ENCODE measurements around the gene CCNY. TPM values are rescaled to one million over a fixed set of nuclear protein-coding genes. Genes with fewer than 3 reads are reported as not detected.
"Not testable (repeated sequence)": the region's sequence is repeated elsewhere in the genome, so short reads cannot be mapped to it uniquely, and the experiment has no call there.

Gene CCNY
- total and polyA plus RNA-seq, 3 experiments from 2014 or later, result 15.1 to 65.2 (median 58.4) TPM

DNA sequence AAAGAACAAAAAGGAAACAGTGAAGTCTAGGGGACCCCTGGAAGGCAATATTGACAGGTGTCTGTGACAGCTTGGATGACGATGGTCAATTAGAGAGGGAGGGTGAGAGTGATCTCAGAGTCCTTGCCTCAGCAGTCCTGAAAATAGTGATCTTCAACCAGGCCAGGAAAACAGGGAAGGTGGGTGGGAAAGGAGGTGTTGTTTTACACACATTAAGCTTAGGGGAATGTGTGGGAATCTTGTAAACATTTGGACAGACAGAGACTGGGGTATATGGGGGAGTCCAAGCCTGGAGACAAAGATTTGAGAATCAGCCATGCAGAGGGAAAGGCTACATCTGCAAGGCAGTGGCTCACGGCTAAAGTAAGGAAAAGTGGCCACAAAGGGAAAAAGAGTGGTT, 27.5 kb upstream of the CCNY start:
- Histone ChIP-seq H3K27me3 (ENCODE audit: insufficient read depth, low read length, poor library complexity, severe bottlenecking) (no peaks in the 10 kb centered on the region), H3K36me3 (ENCODE audit: insufficient read depth, low read length) (no peaks in the 10 kb centered on the region), H3K4me3 (ENCODE audit: low read length) (no peak overlapping the region), H3K27ac (ENCODE audit: low read depth, low read length) (no peak overlapping the region), H3K4me1 (ENCODE audit: insufficient read depth, low read length) (no peaks in the 10 kb centered on the region), H3K9me3 (ENCODE audit: low read length) (no peaks in the 10 kb centered on the region)
- Mint-ChIP-seq H3K36me3 (no peaks in the 10 kb centered on the region), H3K9me3 (peaks cover 0 to 3% (median 1%) of the 10 kb centered on the region in 5 donors), H3K4me3 (no peak overlapping the region), H3K4me1 (no peaks in the 10 kb centered on the region), H3K27me3 (peaks cover 15 to 47% of the 10 kb centered on the region in 2 donors), H3K27ac (no peak overlapping the region)
- ChIA-PET POLR2A (no interaction called here), CTCF (no interaction called here)
- DNase-seq, result no peak

DNA sequence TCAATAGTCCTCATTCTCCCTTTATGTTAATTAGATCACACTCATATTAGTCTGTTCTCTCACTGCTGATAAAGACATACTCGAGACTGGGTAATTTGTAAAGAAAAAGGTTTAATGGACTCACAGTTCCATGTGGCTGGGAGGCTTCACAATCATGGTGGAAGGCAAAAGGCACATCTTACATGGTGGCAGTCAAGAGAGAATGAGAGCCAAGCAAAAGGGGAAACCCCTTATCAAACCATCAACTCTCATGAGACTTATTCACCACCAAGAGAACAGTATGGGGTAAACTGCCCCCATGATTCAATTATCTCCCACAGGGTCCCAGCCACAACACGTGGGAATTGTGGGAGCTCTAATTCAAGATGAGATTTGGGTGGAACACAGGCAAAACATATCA, 22.2 kb upstream of the CCNY start:
- H3K4me1 ChIP-seq (ENCODE audit: insufficient read depth, low read length); H3K9me3 ChIP-seq (ENCODE audit: low read length); H3K4me3 Mint-ChIP-seq; CTCF ChIA-PET; H3K4me3 ChIP-seq (ENCODE audit: low read length); DNase-seq; H3K27me3 Mint-ChIP-seq; H3K36me3 ChIP-seq (ENCODE audit: insufficient read depth, low read length); H3K27me3 ChIP-seq (ENCODE audit: insufficient read depth, low read length, poor library complexity, severe bottlenecking); H3K4me1 Mint-ChIP-seq; H3K27ac ChIP-seq (ENCODE audit: low read depth, low read length): not testable (repeated sequence)
- POLR2A ChIA-PET, result interaction anchor here (0.7 kb wide), 1 partner anchor 10 kb away, joined by 15 read pairs; no protein-coding TSS in a partner anchor
- peak overlapping the region in 1 of 8 donors; percentile 29 for H3K27ac Mint-ChIP-seq
- H3K36me3 Mint-ChIP-seq, result peaks cover 10 to 31% (median 24%) of the 10 kb centered on the region in 3 donors
- H3K9me3 Mint-ChIP-seq, result peaks cover 5 to 12% (median 6%) of the 10 kb centered on the region in 5 donors

DNA sequence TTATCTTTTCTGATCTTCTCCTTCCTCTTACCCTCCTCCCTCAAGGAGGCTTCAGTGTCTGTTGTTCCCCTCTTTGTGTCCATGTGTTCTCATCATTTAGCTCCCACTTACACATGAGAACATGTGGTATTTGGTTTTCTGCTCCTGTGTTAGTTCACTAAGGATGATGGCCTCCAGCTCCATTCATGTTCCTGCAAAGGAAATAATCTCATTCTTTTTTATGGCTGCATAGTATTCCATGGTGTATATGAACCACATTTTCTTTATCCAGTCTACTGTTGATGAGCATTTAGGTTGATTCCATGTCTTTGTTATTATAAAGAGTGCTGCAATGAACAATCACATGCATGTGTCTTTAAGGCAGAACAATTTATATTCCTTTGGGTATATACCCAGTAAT, 21.1 kb upstream of the CCNY start:
- DNase-seq; H3K4me3 Mint-ChIP-seq; H3K27ac Mint-ChIP-seq; H3K4me3 ChIP-seq (ENCODE audit: low read length); H3K27me3 ChIP-seq (ENCODE audit: insufficient read depth, low read length, poor library complexity, severe bottlenecking); H3K4me1 Mint-ChIP-seq; POLR2A ChIA-PET; CTCF ChIA-PET; H3K27me3 Mint-ChIP-seq; H3K27ac ChIP-seq (ENCODE audit: low read depth, low read length); H3K36me3 ChIP-seq (ENCODE audit: insufficient read depth, low read length); H3K4me1 ChIP-seq (ENCODE audit: insufficient read depth, low read length); H3K9me3 ChIP-seq (ENCODE audit: low read length): not testable (repeated sequence)
- H3K9me3 Mint-ChIP-seq, result peaks cover 5 to 12% (median 6%) of the 10 kb centered on the region in 5 donors
- peaks cover 10 to 33% (median 25%) of the 10 kb centered on the region in 3 donors for H3K36me3 Mint-ChIP-seq

DNA sequence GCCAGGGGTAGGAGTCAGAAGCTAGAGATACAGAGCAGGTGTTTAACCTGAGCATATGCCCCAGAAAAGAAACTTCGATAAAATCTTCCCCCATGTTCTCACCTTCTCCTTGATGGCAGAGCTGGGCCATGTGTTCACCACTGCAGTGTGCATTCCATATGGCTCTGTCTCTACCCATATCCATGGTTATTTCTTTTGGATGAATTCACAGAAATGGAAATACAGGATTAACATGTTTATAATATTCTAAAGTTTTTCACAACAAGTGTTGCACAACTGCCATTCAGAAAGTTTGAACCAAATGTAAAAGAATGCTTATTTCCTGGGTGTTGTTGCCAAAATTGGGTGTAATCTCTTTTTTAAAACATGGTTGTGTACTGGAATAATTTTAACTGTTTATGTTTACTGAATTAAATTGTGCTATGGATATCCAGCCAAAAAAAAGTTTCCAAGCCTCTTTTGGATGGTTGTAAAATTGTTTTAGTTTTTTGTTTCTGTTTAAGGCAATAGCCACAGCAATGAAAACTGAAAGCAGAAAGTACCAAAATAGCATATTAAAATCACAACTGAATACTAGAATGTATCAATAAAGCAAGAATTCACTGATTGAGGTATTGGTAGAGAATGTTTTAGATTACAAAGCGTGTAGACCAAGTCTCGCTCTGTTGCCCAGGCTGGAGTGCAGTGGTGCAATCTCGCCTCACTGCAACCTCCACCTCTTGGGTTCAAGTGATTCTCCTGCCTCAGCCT, 19.9 kb upstream of the CCNY start:
- Histone ChIP-seq H3K9me3 (ENCODE audit: low read length) (no peaks in the 10 kb centered on the region), H3K27me3 (ENCODE audit: insufficient read depth, low read length, poor library complexity, severe bottlenecking) (no peaks in the 10 kb centered on the region), H3K4me3 (ENCODE audit: low read length) (no peak overlapping the region), H3K4me1 (ENCODE audit: insufficient read depth, low read length) (no peaks in the 10 kb centered on the region), H3K36me3 (ENCODE audit: insufficient read depth, low read length) (peaks cover 4% of the 10 kb centered on the region), H3K27ac (ENCODE audit: low read depth, low read length) (no peak overlapping the region)
- DNase-seq, result no peak
- H3K27me3 Mint-ChIP-seq, result no peaks in the 10 kb centered on the region
- no peak overlapping the region for H3K4me3 Mint-ChIP-seq
- ChIA-PET CTCF (interaction anchor here (0.6 to 1.1 kb wide), 2 partner anchors 35 to 64 kb away, joined by 3 read pairs; no protein-coding TSS in a partner anchor), POLR2A (no interaction called here)
- peaks cover 5 to 12% (median 6%) of the 10 kb centered on the region in 5 donors for H3K9me3 Mint-ChIP-seq
- H3K4me1 Mint-ChIP-seq, result peaks cover 4 to 14% (median 13%) of the 10 kb centered on the region in 3 donors
- H3K27ac Mint-ChIP-seq, result no peak overlapping the region
- peaks cover 17 to 41% (median 25%) of the 10 kb centered on the region in 3 donors for H3K36me3 Mint-ChIP-seq

DNA sequence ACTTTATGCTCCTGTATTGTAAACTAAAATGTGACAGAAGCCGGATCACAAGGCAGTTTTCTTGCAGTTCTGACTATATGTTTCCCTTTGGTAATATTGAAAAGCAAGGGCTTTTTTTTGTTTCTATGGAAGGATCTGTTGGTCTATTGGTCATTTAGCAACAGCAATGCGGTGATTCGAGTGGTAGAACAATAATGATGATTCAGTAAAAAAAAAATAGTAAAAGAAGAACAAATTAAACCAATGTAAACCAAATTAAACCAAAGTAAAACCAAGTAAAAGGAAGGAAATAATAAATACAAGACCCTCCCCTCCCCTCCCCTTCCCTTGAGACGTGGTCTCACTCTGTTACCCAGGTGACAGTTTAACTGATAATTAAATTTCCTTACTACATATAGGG, 17.8 kb upstream of the CCNY start:
- H3K36me3 Mint-ChIP-seq, result peaks cover 30 to 57% (median 34%) of the 10 kb centered on the region in 3 donors

DNA sequence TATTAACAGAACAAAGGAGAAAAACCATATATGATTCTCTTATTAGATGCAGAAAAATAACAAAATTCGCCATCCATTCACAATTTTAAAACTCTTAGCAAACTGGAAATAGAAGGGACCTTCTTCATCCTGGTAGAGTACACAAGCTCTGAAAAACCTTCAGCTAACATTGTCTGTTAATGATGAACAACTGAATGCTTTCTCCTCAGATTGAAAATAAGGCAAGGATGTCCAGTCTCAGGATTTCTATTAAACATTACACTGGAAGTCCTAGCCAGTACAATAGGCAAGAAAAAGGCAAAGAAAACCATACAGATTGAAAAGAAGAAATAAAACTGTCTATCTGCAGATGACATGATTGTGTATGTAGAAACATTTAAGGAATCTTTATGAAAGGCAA, 16.0 kb upstream of the CCNY start:
- ChIA-PET CTCF (no interaction called here), POLR2A (no interaction called here)
- Mint-ChIP-seq H3K27ac (peak overlapping the region in 2 of 8 donors; percentile 8 to 50), H3K4me3 (no peak overlapping the region), H3K27me3 (no peaks in the 10 kb centered on the region), H3K36me3 (peaks cover 25 to 57% (median 30%) of the 10 kb centered on the region in 3 donors), H3K4me1 (peaks cover 9 to 22% (median 18%) of the 10 kb centered on the region in 3 donors), H3K9me3 (peaks cover 5 to 11% (median 5%) of the 10 kb centered on the region in 5 donors)
- Histone ChIP-seq H3K4me1 (ENCODE audit: insufficient read depth, low read length) (no peaks in the 10 kb centered on the region), H3K9me3 (ENCODE audit: low read length) (no peaks in the 10 kb centered on the region), H3K27ac (ENCODE audit: low read depth, low read length) (no peak overlapping the region), H3K4me3 (ENCODE audit: low read length) (no peak overlapping the region), H3K27me3 (ENCODE audit: insufficient read depth, low read length, poor library complexity, severe bottlenecking) (no peaks in the 10 kb centered on the region), H3K36me3 (ENCODE audit: insufficient read depth, low read length) (peaks cover 4% of the 10 kb centered on the region)
- no peak for DNase-seq

More for the DNA sequence above, 17.8 kb upstream of the CCNY start:
- peaks cover 4% of the 10 kb centered on the region for H3K36me3 ChIP-seq (ENCODE audit: insufficient read depth, low read length)
- DNase-seq, result no peak
- H3K4me3 Mint-ChIP-seq, result no peak overlapping the region
- peak overlapping the region in 2 of 8 donors; percentile 26 for H3K27ac Mint-ChIP-seq
- no peaks in the 10 kb centered on the region for H3K27me3 ChIP-seq (ENCODE audit: insufficient read depth, low read length, poor library complexity, severe bottlenecking)
- no peaks in the 10 kb centered on the region for H3K9me3 ChIP-seq (ENCODE audit: low read length)
- no peaks in the 10 kb centered on the region for H3K27me3 Mint-ChIP-seq
- H3K9me3 Mint-ChIP-seq, result peaks cover 9 to 18% (median 10%) of the 10 kb centered on the region in 5 donors
- POLR2A ChIA-PET, result no interaction called here
- H3K4me1 ChIP-seq (ENCODE audit: insufficient read depth, low read length), result no peaks in the 10 kb centered on the region
- CTCF ChIA-PET, result no interaction called here
- H3K27ac ChIP-seq (ENCODE audit: low read depth, low read length), result no peak overlapping the region
- no peak overlapping the region for H3K4me3 ChIP-seq (ENCODE audit: low read length)
- H3K4me1 Mint-ChIP-seq, result peaks cover 6 to 22% (median 17%) of the 10 kb centered on the region in 3 donors

DNA sequence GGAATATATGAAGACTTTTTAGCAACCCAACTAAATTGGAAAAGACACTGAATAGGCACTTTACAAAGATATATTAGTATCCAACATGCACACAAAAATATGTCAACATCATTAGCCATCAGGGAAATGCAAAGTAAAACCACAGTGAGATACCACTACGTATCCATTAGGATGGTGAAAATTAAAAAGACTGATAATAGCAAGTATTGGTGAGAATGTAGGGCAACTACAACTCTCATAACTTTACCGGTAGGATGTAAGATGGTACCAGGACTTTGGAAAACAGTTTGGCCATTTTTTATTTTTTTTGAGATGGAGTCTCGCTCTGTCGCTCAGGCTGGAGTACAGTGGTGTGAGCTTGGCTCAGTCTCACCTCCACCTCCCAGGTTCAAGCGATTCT, 13.7 kb upstream of the CCNY start:
- ChIA-PET POLR2A (no interaction called here), CTCF (no interaction called here)
- no peaks in the 10 kb centered on the region for H3K4me1 ChIP-seq (ENCODE audit: insufficient read depth, low read length)
- Mint-ChIP-seq H3K4me3 (no peak overlapping the region), H3K27me3 (no peaks in the 10 kb centered on the region), H3K36me3 (peaks cover 11 to 40% (median 24%) of the 10 kb centered on the region in 3 donors), H3K27ac (no peak overlapping the region), H3K9me3 (peaks cover 3 to 7% (median 5%) of the 10 kb centered on the region in 5 donors), H3K4me1 (peaks cover 11 to 27% (median 25%) of the 10 kb centered on the region in 3 donors)
- H3K4me3 ChIP-seq (ENCODE audit: low read length), result no peak overlapping the region
- DNase-seq, result no peak
- no peaks in the 10 kb centered on the region for H3K36me3 ChIP-seq (ENCODE audit: insufficient read depth, low read length)
- H3K27ac ChIP-seq (ENCODE audit: low read depth, low read length), result no peak overlapping the region
- H3K9me3 ChIP-seq (ENCODE audit: low read length), result no peaks in the 10 kb centered on the region
- H3K27me3 ChIP-seq (ENCODE audit: insufficient read depth, low read length, poor library complexity, severe bottlenecking), result no peaks in the 10 kb centered on the region

DNA sequence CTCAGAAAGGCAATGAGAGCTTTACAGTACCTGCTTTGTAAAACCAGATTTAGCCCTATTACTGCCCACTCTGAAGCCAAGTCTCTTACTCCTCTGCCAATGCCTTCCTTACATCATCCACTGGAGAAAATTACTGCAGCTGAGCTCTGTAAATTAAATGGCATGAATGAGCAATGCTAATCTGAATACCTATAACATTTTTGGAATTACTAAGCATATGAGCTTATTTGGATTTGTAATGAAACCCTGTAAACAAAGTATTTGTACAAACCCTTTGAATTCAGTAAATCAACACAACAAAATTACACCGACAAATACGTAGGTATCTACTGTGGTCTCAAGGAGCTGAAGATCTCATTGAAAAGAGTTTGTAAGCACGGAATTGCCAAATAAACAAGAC, 12.1 kb upstream of the CCNY start:
- Histone ChIP-seq H3K36me3 (ENCODE audit: insufficient read depth, low read length) (no peaks in the 10 kb centered on the region), H3K27me3 (ENCODE audit: insufficient read depth, low read length, poor library complexity, severe bottlenecking) (no peaks in the 10 kb centered on the region), H3K4me1 (ENCODE audit: insufficient read depth, low read length) (no peaks in the 10 kb centered on the region), H3K27ac (ENCODE audit: low read depth, low read length) (no peak overlapping the region), H3K9me3 (ENCODE audit: low read length) (no peaks in the 10 kb centered on the region), H3K4me3 (ENCODE audit: low read length) (no peak overlapping the region)
- DNase-seq, result no peak
- Mint-ChIP-seq H3K4me3 (no peak overlapping the region), H3K9me3 (peaks cover 3 to 7% (median 5%) of the 10 kb centered on the region in 5 donors), H3K27me3 (no peaks in the 10 kb centered on the region), H3K36me3 (peaks cover 6 to 32% (median 24%) of the 10 kb centered on the region in 3 donors), H3K27ac (peak overlapping the region in 1 of 8 donors; percentile 15), H3K4me1 (peaks cover 12 to 38% (median 32%) of the 10 kb centered on the region in 3 donors)
- CTCF ChIA-PET, result no interaction called here
- POLR2A ChIA-PET, result interaction anchor here (1.0 kb wide), 1 partner anchor 10 kb away, joined by 15 read pairs; no protein-coding TSS in a partner anchor

Data from CD8-positive, alpha-beta memory T cell (primary cell).